PFSK-1 (cell line): ENCODE measurements around the gene COL4A2.

Source experiments
- POLR2AphosphoS5 ChIP-seq: IDR thresholded peaks from 2 replicates; pipeline ENCODE4 v1.6.1; 2012; ENCODE audit warnings: low read depth, mild to moderate bottlenecking, control low read depth, low read length, moderate library complexity
- REST ChIP-seq, 2 experiments: IDR thresholded peaks; 2 replicates each; pipeline versions ENCODE4 v1.6.1 to v1.8.0; 2011 to 2012; ENCODE audit warnings: low read depth in 2 of 2, low read length in 2 of 2, control low read depth in 1 of 2, inconsistent platforms in 1 of 2, mild to moderate bottlenecking in 1 of 2, moderate library complexity in 1 of 2; ENCODE audit not compliant: insufficient read depth in 1 of 2

DNA sequence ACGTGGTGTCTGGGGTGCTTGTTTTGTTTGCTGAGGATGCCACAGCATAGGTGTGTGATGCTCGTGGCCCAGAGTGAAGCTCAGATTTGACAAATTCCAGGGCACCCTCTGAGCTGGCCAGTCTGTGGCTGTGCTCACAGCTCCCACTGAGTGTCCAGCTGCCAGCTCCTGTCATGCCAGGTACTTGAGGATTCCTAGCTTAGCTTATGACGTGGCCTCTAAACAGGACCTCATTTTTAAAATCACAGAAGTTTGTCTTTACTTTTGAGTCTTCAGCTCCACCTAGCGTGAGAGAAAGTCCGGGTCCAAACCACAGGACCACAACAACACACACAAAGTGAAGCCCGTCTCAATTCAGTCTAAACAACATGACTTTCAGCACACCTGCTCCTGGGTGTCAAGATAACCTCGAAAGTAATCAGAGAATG, 137.2 kb downstream of the COL4A2 start:
- TF ChIP-seq REST (IDR thresholded peaks at IDR 0.05; ENCODE audit: insufficient read depth in 1 of 2, low read depth in 2 of 2, low read length in 2 of 2) (no peak), POLR2AphosphoS5 (no peak)
